22Rv1 (cell line): Measurements from ENCODE around the gene EPHA6.
"Not testable (repeated sequence)": the region's sequence is repeated elsewhere in the genome, so short reads cannot be mapped to it uniquely, and the experiment has no call there.

Experiments used
- H3K27ac ChIP-seq: fragments of 450-650 bp; 2 replicates; pipeline ENCODE4 v1.5.1; 2017
- ZFX ChIP-seq: fragments of 450-650 bp; IDR thresholded peaks from 2 replicates; pipeline ENCODE4 v1.6.1; 2017; ENCODE audit warnings: antibody characterized with exemption, borderline replicate concordance
- TF ChIP-seq, protein P1 (sequence below): fragments of 450-650 bp; IDR thresholded peaks from 2 replicates; pipeline ENCODE4 v1.5.1; 2017; ENCODE audit warnings: mild to moderate bottlenecking

Gene EPHA6

DNA sequence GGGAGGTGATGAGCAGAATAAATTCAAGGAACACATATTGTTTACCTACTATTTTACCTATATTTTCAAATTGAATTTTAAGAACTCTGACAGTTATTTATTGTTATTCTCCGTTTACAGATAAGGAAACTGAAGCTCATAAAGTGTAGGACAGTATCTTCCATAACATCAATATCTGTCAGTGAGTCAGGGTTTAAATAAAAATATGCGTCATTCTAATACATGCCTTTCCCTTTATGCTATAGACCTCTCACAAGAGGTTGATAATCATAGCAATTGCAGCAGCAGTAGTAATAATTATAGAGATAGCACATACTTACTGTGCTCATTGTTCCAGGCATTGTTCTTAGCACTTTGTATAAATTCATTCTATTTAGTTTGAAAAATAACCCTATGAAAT is 101.1 kb downstream of the EPHA6 start:
- TF ChIP-seq, protein P1, sequence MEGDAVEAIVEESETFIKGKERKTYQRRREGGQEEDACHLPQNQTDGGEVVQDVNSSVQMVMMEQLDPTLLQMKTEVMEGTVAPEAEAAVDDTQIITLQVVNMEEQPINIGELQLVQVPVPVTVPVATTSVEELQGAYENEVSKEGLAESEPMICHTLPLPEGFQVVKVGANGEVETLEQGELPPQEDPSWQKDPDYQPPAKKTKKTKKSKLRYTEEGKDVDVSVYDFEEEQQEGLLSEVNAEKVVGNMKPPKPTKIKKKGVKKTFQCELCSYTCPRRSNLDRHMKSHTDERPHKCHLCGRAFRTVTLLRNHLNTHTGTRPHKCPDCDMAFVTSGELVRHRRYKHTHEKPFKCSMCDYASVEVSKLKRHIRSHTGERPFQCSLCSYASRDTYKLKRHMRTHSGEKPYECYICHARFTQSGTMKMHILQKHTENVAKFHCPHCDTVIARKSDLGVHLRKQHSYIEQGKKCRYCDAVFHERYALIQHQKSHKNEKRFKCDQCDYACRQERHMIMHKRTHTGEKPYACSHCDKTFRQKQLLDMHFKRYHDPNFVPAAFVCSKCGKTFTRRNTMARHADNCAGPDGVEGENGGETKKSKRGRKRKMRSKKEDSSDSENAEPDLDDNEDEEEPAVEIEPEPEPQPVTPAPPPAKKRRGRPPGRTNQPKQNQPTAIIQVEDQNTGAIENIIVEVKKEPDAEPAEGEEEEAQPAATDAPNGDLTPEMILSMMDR: no peak
- no peak for TF ChIP-seq ZFX
- no peak overlapping the region for H3K27ac ChIP-seq

DNA sequence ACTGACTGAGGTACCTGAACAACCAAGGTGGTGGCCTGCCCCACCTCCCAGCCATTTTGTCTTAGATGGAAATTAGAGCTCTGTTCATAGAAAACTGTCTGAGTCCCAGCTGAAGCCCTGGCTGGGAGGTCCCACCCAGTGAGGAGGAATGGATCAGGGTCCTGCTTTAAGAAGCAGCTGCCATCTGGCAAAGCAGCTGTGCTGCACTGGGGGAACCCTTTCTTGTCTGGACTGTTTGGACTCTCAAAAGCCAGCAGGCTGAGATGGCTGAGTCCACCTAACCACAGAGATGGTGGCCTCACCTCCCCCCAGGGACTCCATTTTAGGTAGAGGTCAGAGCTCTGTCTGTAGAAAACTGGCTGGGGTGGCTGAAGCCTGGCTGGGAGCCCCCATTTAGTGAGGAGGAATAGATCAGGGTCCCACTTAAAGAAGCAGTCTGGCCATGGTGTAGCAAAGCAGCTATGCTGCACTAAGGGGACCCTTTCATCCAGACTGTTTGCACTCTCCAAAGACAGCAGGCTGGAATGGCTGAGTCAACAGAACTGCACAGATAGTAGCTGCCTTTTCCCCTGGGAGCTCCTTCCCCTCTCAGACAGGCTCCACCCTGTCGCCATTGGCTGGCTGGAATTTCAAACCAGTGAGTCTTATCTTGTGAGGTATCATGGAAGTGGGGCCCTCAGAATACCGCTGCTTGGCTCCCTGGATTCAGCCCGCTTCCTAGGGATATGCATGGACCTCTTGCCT is 116.9 kb downstream of the EPHA6 start:
- H3K27ac ChIP-seq: no peak overlapping the region
- TF ChIP-seq, protein P1: no peak
- no peak for TF ChIP-seq ZFX

DNA sequence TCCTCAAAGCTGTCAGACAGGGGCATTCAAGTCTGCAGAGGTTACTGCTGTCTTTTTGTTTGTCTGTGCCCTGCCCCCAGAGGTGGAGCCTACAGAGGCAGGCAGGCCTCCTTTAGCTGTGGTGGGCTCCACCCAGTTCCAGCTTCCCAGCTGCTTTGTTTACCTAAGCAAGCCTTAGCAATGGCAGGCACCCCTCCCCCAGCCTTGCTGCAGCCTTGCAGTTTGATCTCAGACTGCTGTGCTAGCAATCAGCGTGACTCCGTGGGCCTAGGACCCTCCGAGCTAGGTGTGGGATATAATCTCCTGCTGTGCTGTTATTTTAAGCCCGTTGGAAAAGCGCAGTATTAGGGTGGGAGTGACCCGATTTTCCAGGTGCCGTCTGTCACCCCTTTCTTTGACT is 127.7 kb downstream of the EPHA6 start:
- not testable (repeated sequence) for H3K27ac ChIP-seq

DNA sequence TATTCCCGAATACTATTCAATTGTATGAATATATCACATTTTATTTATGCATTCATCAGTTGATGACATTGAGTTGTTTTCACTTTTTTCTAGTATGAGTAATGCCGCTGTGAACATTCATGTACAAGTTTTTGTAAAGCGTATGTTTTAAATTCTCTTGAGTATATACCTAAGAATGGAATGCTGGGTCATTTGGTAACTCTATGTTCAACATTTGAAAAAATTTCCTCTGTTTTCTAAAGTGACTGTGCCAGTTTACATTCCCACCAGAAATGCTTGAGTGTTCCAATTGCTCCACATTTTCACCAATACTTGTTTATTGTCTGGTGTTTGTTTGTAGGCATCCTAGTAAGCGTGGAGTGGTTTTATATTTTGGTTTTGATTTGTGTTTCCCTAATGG is 144.5 kb downstream of the EPHA6 start:
- TF ChIP-seq, protein P1: no peak
- TF ChIP-seq ZFX: no peak
- H3K27ac ChIP-seq: no peak overlapping the region

DNA sequence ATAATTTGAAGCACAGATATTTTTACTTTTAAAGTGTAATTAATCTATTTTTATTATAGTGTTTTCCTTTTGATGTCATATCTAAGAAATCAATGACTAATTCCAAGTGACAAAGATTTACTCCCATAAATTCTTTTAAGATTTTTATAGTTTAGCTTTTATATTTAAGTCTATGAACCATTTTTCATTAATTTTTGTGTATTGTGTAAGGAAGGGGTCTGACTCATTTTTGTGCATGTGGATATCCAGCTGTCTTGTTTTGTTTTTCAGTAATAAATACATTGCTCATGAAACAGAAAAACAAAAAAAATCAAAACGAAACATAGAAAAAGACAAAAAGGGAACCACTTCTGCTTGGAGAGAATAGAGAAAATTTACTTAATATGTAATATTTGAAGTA is 145.1 kb downstream of the EPHA6 start:
- TF ChIP-seq ZFX: no peak
- TF ChIP-seq, protein P1: no peak
- no peak overlapping the region for H3K27ac ChIP-seq

DNA sequence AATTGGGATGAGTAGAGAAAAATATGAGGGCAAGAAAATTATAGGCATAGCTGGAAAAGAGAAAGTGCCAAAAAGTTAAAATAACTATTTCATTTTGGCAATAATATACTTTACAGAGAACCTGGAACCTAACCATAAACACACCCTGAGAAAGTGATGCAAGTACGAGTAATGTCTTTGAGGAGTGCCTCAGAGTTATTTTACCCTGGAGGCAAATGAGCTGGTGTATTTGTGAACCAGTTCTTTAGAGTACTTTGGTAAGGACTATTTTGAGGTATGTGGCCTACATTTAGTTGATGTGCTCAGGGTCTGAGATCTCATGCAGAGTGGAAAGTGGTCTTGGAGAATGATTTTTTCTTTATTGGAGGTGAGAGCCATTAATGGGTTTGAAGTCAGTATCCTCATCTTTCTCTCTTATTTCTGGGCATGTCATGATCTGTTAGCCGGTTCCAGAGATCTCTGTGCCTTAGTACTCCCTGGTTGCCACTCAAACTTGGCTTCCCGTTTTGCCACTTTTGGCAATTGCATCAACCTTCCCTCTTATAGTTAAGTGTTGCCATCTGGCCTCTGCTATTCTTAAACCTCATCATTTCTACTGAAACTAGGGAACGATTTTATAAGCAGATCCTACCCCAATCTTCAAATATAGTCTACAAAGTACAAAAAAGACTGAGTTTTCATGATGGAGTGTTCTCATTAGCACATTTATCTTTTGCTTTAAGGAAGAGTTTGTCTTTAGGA is 145.7 kb downstream of the EPHA6 start:
- H3K27ac ChIP-seq: no peak overlapping the region
- no peak for TF ChIP-seq ZFX
- TF ChIP-seq, protein P1: no peak

DNA sequence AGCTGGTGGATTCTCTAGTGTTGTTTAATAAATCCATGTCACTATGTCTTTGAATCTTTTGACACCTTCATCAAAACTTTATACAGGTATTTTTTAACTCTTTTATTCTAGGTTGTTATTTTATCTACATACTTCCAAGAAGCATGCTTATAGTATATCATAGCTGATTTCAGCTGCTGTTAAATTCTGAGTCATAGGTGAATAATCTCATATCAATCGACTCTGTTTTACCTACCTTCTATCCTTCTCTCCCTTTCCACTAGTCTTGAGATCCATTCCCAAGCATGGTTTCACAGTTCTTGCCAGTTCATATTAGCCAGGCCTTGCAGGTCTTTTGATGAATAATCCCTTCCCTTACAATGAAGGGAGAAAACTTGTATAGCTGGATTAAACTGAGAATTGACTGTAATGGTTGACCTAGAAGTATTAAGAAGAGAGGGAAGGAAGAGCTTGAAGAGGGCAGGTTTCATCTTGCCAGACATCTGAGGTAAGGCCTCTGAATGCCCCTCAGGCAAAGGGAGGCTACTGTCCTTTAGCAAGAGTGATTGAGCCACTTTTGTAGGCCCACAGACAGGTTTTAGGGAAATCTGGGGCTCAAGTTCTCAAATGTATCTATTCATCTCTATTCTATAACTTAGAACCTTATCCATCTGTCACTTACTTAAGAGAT is 146.4 kb downstream of the EPHA6 start:
- H3K27ac ChIP-seq: no peak overlapping the region
- TF ChIP-seq ZFX: no peak
- TF ChIP-seq, protein P1: no peak
